ENCODE data around the gene NFATC2IP.

DNA sequence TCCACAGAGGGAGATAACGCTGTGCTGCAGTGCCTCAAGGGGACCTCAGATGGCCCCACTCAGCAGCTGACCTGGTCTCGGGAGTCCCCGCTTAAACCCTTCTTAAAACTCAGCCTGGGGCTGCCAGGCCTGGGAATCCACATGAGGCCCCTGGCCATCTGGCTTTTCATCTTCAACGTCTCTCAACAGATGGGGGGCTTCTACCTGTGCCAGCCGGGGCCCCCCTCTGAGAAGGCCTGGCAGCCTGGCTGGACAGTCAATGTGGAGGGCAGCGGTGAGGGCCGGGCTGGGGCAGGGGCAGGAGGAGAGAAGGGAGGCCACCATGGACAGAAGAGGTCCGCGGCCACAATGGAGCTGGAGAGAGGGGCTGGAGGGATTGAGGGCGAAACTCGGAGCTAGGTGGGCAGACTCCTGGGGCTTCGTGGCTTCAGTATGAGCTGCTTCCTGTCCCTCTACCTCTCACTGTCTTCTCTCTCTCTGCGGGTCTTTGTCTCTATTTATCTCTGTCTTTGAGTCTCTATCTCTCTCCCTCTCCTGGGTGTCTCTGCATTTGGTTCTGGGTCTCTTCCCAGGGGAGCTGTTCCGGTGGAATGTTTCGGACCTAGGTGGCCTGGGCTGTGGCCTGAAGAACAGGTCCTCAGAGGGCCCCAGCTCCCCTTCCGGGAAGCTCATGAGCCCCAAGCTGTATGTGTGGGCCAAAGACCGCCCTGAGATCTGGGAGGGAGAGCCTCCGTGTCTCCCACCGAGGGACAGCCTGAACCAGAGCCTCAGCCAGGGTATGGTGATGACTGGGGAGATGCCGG, 18.2 kb upstream of the NFATC2IP start:
- TF ChIP-seq, protein P1, sequence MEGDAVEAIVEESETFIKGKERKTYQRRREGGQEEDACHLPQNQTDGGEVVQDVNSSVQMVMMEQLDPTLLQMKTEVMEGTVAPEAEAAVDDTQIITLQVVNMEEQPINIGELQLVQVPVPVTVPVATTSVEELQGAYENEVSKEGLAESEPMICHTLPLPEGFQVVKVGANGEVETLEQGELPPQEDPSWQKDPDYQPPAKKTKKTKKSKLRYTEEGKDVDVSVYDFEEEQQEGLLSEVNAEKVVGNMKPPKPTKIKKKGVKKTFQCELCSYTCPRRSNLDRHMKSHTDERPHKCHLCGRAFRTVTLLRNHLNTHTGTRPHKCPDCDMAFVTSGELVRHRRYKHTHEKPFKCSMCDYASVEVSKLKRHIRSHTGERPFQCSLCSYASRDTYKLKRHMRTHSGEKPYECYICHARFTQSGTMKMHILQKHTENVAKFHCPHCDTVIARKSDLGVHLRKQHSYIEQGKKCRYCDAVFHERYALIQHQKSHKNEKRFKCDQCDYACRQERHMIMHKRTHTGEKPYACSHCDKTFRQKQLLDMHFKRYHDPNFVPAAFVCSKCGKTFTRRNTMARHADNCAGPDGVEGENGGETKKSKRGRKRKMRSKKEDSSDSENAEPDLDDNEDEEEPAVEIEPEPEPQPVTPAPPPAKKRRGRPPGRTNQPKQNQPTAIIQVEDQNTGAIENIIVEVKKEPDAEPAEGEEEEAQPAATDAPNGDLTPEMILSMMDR (conservative IDR thresholded peaks at IDR 0.05; ENCODE audit: low read depth, low read length): no peak
- no peak for TF ChIP-seq EZH2 (IDR thresholded peaks at IDR 0.05; ENCODE audit: borderline replicate concordance, low read depth, low read length, poor library complexity, severe bottlenecking)

All from A673 (cell line).